ENCODE data around the gene C9orf152. TPM values are rescaled to one million over a fixed set of nuclear protein-coding genes. Genes with fewer than 3 reads are reported as not detected.
"Not testable (repeated sequence)": the region's sequence is repeated elsewhere in the genome, so short reads cannot be mapped to it uniquely, and the experiment has no call there.

C9orf152 gene
- total RNA-seq, 2 donors from 2014 or later: not detected

GRCh38 chr9:110254500-110254899, 46.5 kb upstream of the C9orf152 start:
- Histone ChIP-seq H3K36me3 (peaks cover 8% of the 10 kb centered on the region), H3K27me3 (no peaks in the 10 kb centered on the region), H3K9me3 (no peaks in the 10 kb centered on the region), H3K4me3 (peak overlapping the region in 1 of 2 donors; percentile 83), H3K4me1 (peaks cover 0 to 23% of the 10 kb centered on the region in 2 donors), H3K27ac (peak overlapping the region; percentile 91 to 95)
- DNase-seq (ENCODE audit: low spot score): no peak
- no peak for TF ChIP-seq CTCF (IDR thresholded peaks at IDR 0.05)

- no peak overlapping the region for H3K27ac ChIP-seq
- no peak overlapping the region for H3K4me3 ChIP-seq
- TF ChIP-seq CTCF (IDR thresholded peaks at IDR 0.05): no peak
- peaks cover 0 to 20% of the 10 kb centered on the region in 2 donors for H3K4me1 ChIP-seq
- no peak for DNase-seq (ENCODE audit: low spot score)
- no peaks in the 10 kb centered on the region for H3K27me3 ChIP-seq
- peaks cover 19% of the 10 kb centered on the region for H3K36me3 ChIP-seq
- no peaks in the 10 kb centered on the region for H3K9me3 ChIP-seq
Observed at GRCh38 chr9:110252509-110253139, 44.7 kb upstream of the C9orf152 start.

- not testable (repeated sequence) for H3K27me3 ChIP-seq; H3K9me3 ChIP-seq; H3K4me3 ChIP-seq; DNase-seq (ENCODE audit: low spot score); H3K27ac ChIP-seq
- peaks cover 0 to 14% of the 10 kb centered on the region in 2 donors for H3K4me1 ChIP-seq
- H3K36me3 ChIP-seq: peaks cover 26% of the 10 kb centered on the region
Observed at GRCh38 chr9:110251770-110252169, 43.8 kb upstream of the C9orf152 start.

- no peak overlapping the region for H3K4me3 ChIP-seq
- H3K4me1 ChIP-seq: peaks cover 0 to 14% of the 10 kb centered on the region in 2 donors
- no peaks in the 10 kb centered on the region for H3K9me3 ChIP-seq
- peaks cover 32% of the 10 kb centered on the region for H3K36me3 ChIP-seq
- TF ChIP-seq CTCF (IDR thresholded peaks at IDR 0.05): no peak
- no peak for DNase-seq (ENCODE audit: low spot score)
- no peaks in the 10 kb centered on the region for H3K27me3 ChIP-seq
- no peak overlapping the region for H3K27ac ChIP-seq
Observed at GRCh38 chr9:110251212-110251611, 43.3 kb upstream of the C9orf152 start.

- TF ChIP-seq CTCF (IDR thresholded peaks at IDR 0.05): no peak
- H3K9me3 ChIP-seq: no peaks in the 10 kb centered on the region
- H3K4me1 ChIP-seq: peaks cover 0 to 7% of the 10 kb centered on the region in 2 donors
- no peak for DNase-seq (ENCODE audit: low spot score)
- no peak overlapping the region for H3K4me3 ChIP-seq
- H3K36me3 ChIP-seq: peaks cover 34% of the 10 kb centered on the region
- H3K27ac ChIP-seq: no peak overlapping the region
- no peaks in the 10 kb centered on the region for H3K27me3 ChIP-seq
Observed at GRCh38 chr9:110249603-110250002, 41.6 kb upstream of the C9orf152 start.

- Histone ChIP-seq H3K27ac (no peak overlapping the region), H3K9me3 (no peaks in the 10 kb centered on the region), H3K4me3 (no peak overlapping the region), H3K36me3 (peaks cover 45% of the 10 kb centered on the region), H3K4me1 (no peaks in the 10 kb centered on the region), H3K27me3 (no peaks in the 10 kb centered on the region)
- TF ChIP-seq CTCF (IDR thresholded peaks at IDR 0.05): no peak
- DNase-seq (ENCODE audit: low spot score): no peak
Observed at GRCh38 chr9:110248361-110248760, 40.4 kb upstream of the C9orf152 start.
